ENCODE results near the gene CADM1. TPM values are rescaled to one million over a fixed set of nuclear protein-coding genes. Genes with fewer than 3 reads are reported as not detected.

CADM1 gene
- polyA plus RNA-seq, 12 donors, result 25.2 to 123 (median 31.1) TPM

DNA sequence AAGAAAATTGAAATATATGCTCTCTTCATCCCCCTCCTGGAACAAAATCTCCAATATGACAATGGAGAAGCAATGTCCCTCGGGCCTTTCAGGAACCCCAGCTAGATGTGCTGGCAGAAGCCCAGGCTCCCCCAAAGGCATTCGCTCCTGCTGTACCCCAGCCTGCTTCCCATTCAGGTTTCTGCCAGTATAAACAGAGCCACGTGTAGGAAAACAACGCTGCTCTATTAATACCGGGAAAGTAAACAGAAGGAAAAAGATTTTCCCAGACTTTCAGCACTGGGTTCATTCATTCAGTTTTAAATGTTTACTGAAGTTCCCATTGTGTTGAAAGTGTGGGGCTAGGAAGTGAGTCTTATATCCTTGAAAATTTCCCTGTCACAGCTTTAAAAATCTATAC, 147.1 kb downstream of the CADM1 start:
- no peak for DNase-seq

DNA sequence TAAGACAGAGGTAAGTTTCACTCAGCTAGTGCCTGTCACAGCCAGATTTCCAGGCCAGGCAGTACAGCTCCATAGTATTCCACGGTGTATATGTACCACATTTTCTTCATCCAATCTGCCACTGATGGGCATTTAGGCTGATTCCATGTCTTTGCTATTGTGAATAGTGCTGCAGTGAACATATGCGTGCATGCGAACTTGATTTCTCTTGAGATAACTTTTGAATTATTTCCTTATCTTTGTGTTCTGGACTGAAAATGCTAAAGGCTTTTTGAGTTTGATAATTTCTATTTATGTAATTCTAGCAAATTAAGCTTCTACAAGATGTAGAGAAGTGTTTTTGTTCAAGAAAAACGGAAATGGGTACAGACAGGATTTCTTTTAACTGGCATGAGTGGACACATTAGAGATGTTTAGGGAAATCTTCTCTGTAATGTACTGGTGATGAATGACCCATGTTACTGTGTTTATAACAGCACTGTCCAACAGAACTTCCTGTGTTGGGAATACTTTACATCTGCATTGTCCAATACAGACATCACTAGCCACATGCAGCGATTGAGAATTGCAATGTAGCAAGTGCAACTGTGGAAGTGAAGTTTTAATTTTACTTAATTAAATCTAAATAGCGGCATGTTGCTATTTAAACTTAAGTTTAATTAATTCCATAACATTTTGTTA, 151.3 kb downstream of the CADM1 start:
- DNase-seq, result no peak

DNA sequence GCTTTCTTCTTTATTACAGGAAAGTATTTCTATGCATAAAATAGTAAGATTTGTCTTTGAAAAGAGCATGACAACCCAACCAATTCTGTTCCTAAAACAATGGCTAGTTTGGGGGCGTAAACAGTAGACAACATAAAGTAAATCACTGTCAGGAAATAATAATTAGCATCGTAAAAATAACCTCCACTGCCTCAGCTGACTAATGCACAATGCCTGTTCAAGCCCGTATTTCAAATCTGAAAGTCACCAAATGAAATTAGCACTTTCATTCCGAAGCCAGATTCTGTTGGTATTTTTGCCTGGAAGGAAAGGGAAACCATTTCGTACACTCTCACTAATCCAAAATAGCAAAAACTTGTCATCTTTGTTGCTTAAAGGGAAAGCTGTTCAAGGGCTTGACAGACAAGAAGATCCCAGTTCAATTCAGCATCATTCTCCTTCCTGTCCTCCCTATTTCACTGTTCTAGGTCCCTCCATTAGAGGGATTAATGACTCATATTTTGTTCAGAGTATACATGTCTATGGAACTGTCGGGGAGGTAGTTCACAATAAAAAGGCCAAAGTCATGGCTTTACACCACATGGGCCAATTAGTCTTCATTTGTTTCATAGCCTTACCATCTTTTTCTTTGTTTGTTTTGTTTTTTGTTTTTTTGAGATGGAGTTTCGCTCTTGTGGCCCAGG, 154.7 kb downstream of the CADM1 start:
- DNase-seq, result no peak

DNA sequence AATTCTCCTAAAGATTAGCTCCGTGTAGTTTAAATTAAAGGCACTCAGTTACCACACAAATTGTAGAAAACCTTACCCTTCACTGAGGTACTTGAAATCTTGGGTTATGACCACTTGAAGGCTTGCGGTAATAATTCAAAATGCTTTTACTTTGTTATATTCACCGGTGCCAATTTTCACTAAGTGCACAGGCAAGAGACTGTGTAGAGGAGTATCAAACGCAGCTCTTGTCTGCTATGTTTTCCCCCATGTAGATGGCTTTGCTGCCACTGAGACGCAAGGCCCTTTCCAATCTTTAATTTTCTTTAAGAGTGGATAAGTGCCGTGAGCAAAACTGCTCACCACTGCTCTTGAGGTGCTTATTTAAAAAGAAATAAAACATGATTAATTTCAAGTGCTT, 155.8 kb downstream of the CADM1 start:
- DNase-seq, result no peak

DNA sequence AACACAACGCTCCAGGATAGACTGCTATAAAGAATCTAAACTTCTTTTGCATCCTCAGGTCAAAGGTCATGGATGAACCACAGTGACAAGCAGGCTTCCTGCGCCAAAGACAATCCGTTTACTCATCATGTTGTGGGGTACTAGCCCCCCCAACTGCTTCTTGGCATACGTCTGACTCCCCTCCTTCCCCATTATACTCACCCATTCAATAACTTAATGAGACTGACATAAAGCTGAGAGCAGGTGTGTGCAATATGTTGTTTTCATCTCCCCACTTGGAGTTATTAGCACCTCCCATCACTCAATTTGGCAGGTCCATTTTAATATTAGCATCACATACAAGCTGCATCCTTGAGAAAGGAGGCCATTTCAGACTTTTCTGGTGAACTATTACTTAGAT, 157.1 kb downstream of the CADM1 start:
- no peak for DNase-seq

DNA sequence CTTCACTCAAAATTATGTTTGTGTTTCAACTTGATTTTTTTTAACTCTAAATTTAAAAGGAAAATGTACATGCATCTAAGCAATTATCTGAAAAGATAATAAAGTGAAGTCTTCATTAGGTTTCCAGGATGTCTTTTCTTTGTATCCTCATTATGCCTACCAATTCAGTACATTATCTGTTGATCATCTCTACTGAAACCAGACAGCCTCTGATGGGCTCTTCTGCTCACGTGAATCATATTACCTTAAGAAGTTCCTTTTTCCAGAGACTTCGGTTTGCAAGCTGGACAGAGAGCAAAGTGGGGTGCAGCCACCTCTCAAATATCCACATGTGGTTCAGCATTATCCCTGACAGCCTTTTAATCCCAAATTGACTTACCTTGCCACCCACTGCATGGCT, 158.4 kb downstream of the CADM1 start:
- no peak for DNase-seq

DNA sequence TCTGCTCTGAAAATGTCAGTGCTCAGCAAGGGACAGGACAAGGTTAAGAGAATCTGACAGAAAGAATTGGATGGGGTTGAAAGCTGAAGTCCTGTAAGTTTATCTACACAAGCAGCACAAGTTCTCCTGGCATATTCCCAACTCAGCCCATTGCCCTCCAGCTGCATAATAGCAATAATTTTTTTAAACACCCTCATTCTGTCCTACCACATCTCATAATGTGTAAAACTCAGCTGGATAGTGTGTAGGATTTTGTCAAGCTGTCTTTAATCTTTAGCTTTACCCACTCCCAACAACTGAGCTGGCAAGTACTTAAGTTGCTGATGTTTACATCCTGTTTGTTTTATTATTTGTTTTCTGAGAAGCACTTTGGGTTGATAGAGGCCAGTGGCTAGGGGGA, 158.9 kb downstream of the CADM1 start:
- no peak for DNase-seq

DNA sequence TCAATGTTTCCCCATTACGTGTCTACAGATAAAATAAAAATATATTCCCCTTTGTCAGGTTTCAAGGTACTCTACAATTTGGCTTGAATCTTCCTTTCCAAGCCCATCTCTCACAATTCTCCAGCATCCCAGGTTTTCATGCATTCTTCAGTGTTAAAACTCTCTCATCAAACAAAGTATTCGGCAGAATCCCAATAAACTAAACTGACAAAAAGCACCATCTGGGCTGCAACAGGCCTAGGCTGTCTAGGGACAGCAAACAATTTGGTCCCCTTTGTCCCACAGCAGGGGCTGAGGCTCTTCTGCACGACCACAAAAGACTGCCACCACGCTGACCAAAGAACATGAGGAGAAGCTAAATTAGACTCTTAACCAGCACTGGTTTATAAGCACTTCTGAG, 159.4 kb downstream of the CADM1 start:
- DNase-seq, result no peak

DNA sequence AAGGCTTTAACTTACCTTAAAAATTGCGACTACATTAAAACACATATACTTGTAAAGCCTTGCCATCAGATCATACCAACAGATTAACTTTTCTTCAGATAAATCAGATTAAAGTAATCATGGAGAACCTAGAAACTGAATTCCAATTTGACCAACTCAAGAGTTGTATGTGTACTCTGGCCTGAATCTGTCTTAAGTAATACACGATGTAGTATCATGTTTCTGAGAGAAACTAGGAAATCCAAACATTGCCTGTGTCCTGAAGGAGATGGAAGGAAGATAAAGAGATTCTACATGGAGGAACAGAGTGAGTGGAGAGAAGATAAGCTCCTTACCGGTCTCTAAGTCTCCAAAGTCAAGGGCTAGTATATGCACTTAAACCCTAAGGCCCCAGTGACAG, 162.1 kb downstream of the CADM1 start:
- DNase-seq, result no peak

DNA sequence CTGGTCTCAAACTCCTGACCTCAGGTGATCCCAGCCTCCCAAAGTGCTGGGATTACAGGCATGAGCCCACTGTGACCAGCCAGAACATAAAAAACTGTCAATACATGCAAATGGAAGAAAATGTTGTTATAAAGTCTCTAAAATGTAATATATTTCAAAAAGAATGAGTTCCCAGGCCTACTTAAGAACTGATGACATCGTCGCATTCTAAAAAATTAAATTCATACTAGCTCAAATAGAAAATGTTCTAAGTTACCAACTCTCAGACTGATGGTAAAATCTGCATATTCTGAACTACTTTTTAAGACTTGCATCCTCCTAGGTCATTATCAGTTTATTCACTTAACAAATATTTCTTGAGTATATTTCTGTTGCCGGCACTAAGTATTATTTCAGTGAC, 163.3 kb downstream of the CADM1 start:
- DNase-seq, result no peak

DNA sequence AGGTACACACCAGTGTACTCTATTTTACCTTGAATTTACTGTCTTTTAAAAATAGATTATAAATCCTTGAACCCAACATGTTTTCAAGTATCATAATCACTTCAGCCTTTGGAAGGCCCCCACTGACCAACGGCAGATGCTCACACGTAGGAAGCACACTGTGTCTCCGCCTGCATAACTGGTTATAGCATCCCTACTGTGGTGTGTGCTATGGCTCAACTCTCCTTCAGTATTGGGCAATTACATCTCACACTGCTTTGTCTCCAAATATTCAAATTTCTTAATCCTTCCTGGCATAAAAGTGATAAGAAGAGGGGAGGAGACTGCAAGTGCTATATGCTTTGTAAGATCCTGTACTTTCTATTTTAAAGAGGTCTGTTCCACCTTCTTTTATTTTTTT, 165.7 kb downstream of the CADM1 start:
- DNase-seq, result no peak

DNA sequence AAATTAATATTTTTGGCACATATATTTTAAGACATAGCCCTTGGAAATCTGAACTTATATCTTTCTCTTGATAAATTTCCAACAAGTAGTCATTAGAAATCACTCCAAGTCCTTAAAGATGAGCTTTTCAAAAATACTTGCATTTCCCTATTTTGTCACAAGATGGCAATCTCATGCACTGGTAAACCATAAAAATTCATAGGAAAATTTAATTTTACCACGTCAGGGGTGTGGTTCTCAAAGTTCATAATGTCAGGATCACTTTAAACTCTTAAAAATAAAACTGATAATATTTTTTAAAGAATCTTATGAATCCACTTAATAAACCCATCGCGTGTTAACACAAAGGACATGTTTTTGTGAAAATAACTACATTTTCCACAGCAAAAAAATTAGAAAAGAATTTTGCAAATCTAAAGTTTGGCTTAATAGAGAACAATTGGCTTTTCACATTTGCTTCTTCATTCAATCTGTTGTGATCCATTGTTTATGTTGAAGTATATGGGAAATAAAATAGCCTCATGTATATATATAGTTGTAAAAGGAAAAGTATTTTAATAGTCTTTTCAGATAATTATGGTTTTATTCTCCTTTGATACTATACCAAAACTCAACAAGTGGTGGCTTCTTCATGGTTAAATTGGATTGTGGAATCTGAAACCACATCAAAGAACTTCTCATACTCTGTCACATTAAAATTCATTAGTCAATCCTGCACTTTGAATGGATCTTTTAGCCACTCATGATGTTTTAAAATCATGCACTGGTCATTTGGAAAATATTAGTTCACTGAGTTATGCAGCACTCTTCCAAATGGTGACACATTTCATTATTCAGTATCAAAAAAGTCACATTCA, 169.1 kb downstream of the CADM1 start:
- DNase-seq, result peak; percentile 53

DNA sequence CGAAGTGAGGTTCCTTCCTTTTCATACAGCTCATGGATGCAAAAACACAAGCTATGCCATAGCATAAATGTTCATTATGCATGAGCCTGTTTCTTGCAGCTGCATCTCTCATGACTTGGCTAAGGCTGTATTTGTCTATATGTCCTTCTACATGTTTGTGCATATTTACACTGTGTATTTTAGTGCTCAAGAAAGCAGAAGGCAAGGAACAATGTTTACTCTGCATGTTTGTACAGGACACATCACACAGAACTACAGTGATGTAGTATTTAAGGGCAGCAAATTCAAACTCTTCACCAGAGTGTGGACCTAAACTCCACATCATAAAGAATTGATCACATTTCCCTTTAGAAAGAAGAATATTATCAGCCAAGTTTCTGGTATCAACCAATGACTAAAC, 170.3 kb downstream of the CADM1 start:
- no peak for DNase-seq

DNA sequence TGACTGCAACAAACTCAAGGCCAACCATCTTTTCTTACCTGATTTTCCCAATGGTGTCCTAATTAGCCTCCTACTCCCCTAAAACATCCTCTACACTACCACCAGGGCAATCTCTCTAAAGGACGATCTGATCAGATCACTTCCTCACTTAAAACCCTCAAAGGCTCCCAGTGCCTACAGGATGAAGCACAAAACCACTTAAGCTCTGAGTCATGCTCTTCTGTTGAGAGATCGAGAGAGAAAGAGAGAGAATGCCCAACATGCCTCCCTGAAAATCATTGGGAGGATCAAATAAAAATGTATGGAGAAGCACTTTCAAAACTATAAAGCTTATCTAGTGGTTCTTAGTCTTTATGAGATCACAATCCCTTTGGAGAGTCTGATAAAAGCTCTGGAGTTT, 171.1 kb downstream of the CADM1 start:
- no peak for DNase-seq

DNA sequence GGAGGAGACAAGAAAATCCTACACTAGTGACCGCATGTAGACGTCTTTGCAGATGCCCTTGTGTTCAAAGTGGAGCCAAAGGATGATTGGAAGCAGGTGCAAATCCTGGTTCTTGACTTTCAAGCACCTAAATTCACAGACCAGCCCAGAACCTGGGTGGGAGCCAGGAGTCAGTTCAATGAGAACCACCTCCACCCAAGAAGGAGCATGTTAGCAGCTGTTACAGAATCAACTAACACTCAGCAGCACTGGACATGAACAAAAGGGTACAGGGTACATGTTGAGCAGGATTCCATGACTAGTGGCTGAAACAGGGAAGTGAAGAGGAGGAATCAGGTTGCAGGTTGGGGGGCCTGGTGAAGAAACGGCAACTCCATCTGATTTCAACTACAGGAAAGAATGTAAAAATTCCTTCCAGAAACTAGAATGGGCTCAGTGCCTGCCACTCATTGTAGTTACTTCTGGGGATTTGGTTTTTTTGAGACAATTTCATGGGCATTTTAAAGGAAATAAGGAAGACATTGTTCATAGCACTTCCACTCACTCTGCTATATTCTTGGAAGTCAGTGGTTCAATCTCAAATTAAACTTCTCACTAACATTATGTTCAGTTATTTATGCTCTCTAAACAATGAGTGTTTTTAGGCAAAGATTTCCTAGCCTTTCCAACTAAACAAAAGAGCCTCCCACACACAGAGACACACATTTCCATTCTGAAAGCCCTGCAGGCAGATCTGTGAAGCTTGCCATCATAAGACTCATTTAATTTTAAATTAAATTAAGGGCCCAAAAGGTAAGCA, 173.3 kb downstream of the CADM1 start:
- DNase-seq, result no peak

DNA sequence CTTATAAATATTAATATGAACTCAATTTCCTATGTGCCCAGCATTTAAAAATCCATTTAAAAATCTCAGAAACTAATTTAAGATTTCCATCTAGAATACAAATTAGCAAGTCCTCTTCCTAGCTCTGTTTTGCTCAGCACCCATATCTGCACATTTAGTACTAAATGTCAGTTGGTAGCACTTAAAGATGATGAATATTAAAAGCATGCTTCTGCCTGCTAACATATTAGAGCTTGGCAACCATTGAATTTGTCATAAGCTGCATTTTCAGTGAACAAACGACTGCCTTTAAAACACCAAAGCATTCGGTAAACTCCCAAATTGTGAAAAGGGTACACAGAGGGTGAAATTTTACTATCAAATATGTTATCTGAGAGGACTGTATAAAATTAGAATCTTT, 177.7 kb downstream of the CADM1 start:
- no peak for DNase-seq

DNA sequence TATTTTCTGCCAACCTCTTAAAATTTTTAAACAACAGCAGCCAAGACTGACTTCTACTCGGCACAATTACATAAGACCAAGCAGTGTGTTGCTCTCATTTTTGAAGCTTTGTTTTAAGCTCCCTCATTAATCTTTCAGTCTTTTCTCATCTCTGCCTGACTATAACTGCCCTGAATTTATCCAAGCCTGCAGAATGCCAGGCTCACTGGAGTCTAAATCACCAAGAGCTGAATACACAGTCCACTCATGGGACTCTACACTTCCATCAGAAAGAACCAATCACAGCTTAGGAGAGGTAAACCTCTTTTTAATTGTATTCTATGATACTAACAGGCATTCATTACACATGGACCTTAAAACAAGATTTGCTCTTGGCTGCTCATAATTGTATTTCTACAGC, 178.7 kb downstream of the CADM1 start:
- no peak for DNase-seq

DNA sequence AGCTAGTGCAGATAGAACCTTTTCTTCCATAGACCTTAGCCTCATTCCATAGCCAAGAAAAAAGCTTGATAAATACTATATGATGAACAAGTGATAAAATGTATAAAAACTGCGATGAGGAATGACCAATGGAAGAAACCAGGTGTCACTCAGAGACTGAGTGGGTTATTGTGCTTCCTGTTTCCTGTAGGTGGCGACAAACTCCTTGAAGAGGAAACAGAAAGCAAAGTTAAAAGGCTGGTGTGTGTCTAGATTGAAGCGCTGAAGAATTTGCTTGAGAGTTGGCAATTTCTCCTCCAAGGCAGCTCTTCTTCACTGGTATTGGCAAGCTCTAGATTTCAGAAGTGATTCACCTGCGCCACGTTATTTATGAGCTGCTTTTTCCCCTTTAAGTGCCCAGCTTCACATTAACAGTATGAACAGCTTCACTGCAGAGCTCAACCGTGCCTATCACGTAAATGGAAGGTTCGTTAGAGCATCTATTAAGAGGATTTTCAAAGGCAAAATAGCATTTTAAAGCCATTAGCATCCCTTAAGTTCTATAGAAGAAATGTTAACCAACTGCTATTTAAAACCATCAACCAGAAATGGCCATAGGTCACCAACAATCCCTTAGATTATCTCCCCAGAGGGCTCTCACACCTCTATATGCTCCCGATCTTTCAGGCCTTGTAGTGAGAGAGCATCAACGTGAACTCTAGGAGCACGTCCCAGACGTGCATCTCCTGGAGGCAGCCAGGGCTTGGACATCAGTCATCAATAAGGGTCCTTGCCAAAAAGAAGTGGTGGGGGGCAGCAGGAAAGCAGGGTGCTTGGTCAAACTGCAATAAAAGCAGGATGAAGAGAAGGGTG, 179.4 kb downstream of the CADM1 start:
- peak; percentile 53 for DNase-seq

DNA sequence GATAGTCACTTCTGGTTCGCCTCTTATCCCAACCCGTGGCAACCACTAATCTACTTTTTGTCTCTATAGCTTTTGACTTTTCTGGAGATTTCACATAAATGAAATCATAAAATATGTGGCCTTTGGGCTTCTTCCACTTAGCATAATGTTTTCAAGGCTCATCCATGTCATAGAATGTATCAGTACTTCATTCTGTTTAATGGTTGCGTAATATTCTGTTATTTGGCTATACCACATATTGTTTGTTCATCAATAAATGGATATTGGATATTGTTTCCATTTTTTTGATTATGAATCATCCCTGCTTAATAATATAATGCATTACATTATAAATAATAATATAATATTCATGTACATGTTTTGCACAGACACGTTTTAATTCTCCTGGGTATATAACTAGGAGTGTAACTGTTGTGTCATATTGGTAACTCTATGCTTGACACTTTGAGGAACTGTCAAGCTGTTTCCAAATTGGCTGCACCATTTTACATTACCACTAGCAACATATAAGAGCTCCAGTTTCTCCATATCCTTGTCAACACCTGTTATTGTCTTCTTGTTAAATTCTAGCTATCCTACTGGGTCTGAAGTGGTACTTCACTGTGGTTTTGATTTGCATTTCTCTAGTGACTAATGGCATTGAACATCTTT, 181.5 kb downstream of the CADM1 start:
- DNase-seq, result no peak

DNA sequence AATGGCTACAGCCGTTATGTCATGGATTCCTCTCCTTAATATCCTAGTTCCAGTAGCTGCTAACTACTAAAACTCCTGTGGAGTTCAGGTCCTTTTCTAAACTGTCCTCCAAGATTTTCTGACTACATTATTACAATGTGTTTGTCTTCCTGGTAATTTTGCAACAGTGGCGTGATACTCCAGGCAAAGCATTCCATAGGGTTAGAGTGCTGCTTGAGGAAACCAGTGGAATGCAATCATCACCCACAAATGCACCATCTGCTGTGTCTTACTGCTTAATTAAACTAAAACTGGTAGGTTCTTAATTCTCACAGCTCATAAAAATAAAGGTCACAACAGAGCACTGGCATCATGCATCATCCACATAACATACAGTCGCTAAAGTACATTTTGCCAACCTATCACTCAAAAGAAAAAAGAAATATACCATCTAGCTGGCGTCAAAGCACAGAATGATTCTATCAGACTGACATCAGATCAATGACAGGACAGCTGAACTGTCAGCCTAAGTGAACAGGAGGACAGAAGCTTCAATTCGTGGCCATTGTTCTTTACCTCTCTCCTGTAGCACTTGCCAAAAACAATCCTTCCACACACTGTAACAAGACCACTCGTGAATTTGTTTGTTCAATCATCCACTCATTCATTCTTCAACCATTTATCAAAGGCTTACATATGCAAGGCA, 182.5 kb downstream of the CADM1 start:
- DNase-seq, result no peak
